Lung (tissue), 12 donors: ENCODE measurements around the gene INO80E. TPM values are rescaled to one million over a fixed set of nuclear protein-coding genes. Genes with fewer than 3 reads are reported as not detected.

ENCODE experiments used
- ATAC-seq: fragments of 200-7000 bp; cut with Tn5 transposase; one replicate; pipeline ENCODE4 v1.9.1; 2020; ENCODE audit warnings: moderate number of reproducible peaks; ENCODE audit not compliant: insufficient read depth, low FRiP score
- DNase-seq, 3 donors: peaks; one replicate each; pipeline ENCODE4 v3.0.0-alpha.2; 2013 to 2017
- H3K27ac ChIP-seq, 2 donors: one replicate each; pipeline ENCODE4 v1.5.1; 2013; ENCODE audit warnings: mild to moderate bottlenecking in 2 of 2, moderate library complexity in 2 of 2, control low read depth in 1 of 2, inconsistent platforms in 1 of 2, low read depth in 1 of 2, low read length in 1 of 2
- H3K27me3 ChIP-seq, 3 donors: one replicate each; pipeline ENCODE4 v1.5.1; 2013; ENCODE audit warnings: low read length in 2 of 3; ENCODE audit not compliant: control insufficient read depth in 3 of 3, insufficient read depth in 3 of 3
- H3K36me3 ChIP-seq, 4 donors: one replicate each; pipeline ENCODE4 v1.5.1; 2013; ENCODE audit warnings: low read length in 4 of 4, mild to moderate bottlenecking in 1 of 4, moderate library complexity in 1 of 4; ENCODE audit not compliant: control insufficient read depth in 4 of 4, insufficient read depth in 4 of 4
- H3K4me1 ChIP-seq, 5 donors: one replicate each; pipeline ENCODE4 v1.5.1; 2013; ENCODE audit warnings: low read length in 5 of 5, mild to moderate bottlenecking in 2 of 5, moderate library complexity in 1 of 5; ENCODE audit not compliant: control insufficient read depth in 5 of 5, insufficient read depth in 5 of 5
- H3K4me3 ChIP-seq: one replicate; pipeline ENCODE4 v1.5.1; 2013; ENCODE audit warnings: mild to moderate bottlenecking, control low read depth, moderate library complexity
- H3K9ac ChIP-seq, 2 donors: one replicate each; pipeline ENCODE4 v1.5.1; 2013; ENCODE audit warnings: low read length in 2 of 2, control low read depth in 1 of 2; ENCODE audit not compliant: insufficient read depth in 1 of 2
- H3K9me3 ChIP-seq, 4 donors: one replicate each; pipeline ENCODE4 v1.5.1; 2013; ENCODE audit warnings: low read length in 3 of 4, mild to moderate bottlenecking in 1 of 4, moderate library complexity in 1 of 4; ENCODE audit not compliant: control insufficient read depth in 4 of 4, insufficient read depth in 3 of 4
- CTCF ChIP-seq: IDR thresholded peaks from 2 replicates; pipeline ENCODE4 v1.5.1; 2012; ENCODE audit warnings: mild to moderate bottlenecking; ENCODE audit errors: control extremely low read depth, extremely low read depth
- whole genome bisulfite sequencing, 2 donors: extraction: QIAGEN DNeasy Blood & Tissue Kit; methylation state at CpG; one replicate each; pipeline ENCODE4 v1.1.7; 2013; 5-methylcytosine and 5-hydroxymethylcytosine counted together
- polyA plus RNA-seq, 2 donors: library from polyadenylated mRNA; stranded (reverse); fragments of 200-250 nt; gene quantifications; one replicate each; pipeline ENCODE4 v1.2.1, GENCODE V29; 2013
- total RNA-seq, 2 donors: library from RNA; depleted of rRNA in 1 of 2; stranded (reverse); fragments of >200 nt in 1 of 2; gene quantifications; one replicate each; pipeline ENCODE4 v1.2.1, GENCODE V29; 2014 to 2021
- donor health status: control.
- donor health status: control.
- donor health status: Bipolar disorder and iron deficiency.
- donor health status: healthy.
- donor health status: DM: yes; HTN: yes; CAD: no.

Gene INO80E
- total and polyA plus RNA-seq, 4 donors = 37.5 to 105 (median 60.2) TPM

- H3K9ac ChIP-seq = no peak overlapping the region
- H3K27me3 ChIP-seq = no peaks in the 10 kb centered on the region
- no peak overlapping the region for H3K27ac ChIP-seq
- peaks cover 39 to 86% (median 80%) of the 10 kb centered on the region in 4 donors for H3K36me3 ChIP-seq
- peaks cover 0 to 15% (median 0%) of the 10 kb centered on the region in 5 donors for H3K4me1 ChIP-seq
- H3K4me3 ChIP-seq = no peak overlapping the region
- ATAC-seq (no peak), DNase-seq (no peak)
- TF ChIP-seq CTCF = no peak
- 85 to 86% methylated on average over 23 to 24 of the region's 24 CpGs for WGBS, 2 donors
- H3K9me3 ChIP-seq = no peaks in the 10 kb centered on the region
Measured at GRCh38 chr16:29982560-29983419, 13.3 kb upstream of the INO80E start.

DNA sequence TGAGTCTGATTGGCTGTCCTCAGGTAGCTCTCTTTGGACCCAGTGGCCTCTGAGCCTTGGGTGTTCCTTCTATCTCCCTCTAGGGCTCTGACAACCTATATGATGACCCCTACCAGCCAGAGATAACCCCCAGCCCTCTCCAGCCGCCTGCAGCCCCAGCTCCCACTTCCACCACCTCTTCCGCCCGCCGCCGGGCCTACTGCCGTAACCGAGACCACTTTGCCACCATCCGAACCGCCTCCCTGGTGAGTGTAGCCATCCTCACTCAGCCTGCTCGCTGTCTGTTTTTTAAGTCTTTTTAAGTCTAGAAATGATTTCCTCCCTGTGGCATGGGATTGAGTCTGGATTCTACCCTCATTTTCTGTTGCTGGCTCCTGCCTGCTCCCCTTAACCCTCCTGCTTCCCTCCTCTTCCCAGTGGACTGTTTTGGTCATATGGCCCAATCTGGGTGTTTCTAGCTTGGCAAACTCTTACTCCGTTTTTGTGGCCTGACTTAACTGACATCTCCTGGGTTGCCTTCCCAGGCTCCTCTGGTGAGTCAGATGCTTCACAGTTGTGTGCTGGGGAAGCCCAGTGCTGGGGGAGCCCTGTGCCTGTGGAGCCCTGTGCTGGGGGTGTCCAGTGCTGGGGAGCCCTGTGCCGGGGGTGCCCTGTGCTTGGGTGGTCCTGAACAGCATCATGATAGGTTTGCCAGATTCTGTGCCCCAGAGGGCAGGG, 12.5 kb upstream of the INO80E start:
- Histone ChIP-seq H3K36me3 (peaks cover 39 to 85% (median 78%) of the 10 kb centered on the region in 4 donors), H3K4me1 (peaks cover 0 to 10% (median 0%) of the 10 kb centered on the region in 5 donors), H3K27me3 (no peaks in the 10 kb centered on the region), H3K4me3 (no peak overlapping the region), H3K27ac (peak overlapping the region in 1 of 2 donors; percentile 57), H3K9ac (no peak overlapping the region), H3K9me3 (no peaks in the 10 kb centered on the region)
- ATAC-seq (no peak), DNase-seq (no peak)
- no peak for TF ChIP-seq CTCF
- 87 to 96% methylated on average over 12 of the region's 12 CpGs for WGBS, 2 donors

GRCh38 chr16:29984137-29984763, 11.8 kb upstream of the INO80E start:
- H3K9me3 ChIP-seq = no peaks in the 10 kb centered on the region
- TF ChIP-seq CTCF = no peak
- H3K4me3 ChIP-seq = no peak overlapping the region
- H3K27me3 ChIP-seq = no peaks in the 10 kb centered on the region
- WGBS, 2 donors = 71 to 91% methylated on average over 6 of the region's 6 CpGs
- peak overlapping the region in 1 of 2 donors; percentile 57 for H3K27ac ChIP-seq
- H3K4me1 ChIP-seq = peaks cover 0 to 6% (median 0%) of the 10 kb centered on the region in 5 donors
- DNase-seq (no peak), ATAC-seq (no peak)
- peaks cover 39 to 85% (median 77%) of the 10 kb centered on the region in 4 donors for H3K36me3 ChIP-seq
- no peak overlapping the region for H3K9ac ChIP-seq
